Epidermal melanocyte (primary cell): ENCODE data around the gene PAK3.

ENCODE experiments used
- DNase-seq: peaks from one replicate; pipeline ENCODE4 v3.0.0; 2011; ENCODE audit warnings: low spot score; ENCODE audit not compliant: insufficient read length

Gene PAK3

GRCh38 chrX:111131572-111131971 is 35.6 kb downstream of the PAK3 start:
- no peak for DNase-seq

GRCh38 chrX:111133389-111133788 is 37.4 kb downstream of the PAK3 start:
- no peak for DNase-seq

GRCh38 chrX:111145878-111146277 is 49.9 kb downstream of the PAK3 start:
- no peak for DNase-seq

- DNase-seq: no peak
Measured at GRCh38 chrX:111151764-111152163, 55.8 kb downstream of the PAK3 start.

- no peak for DNase-seq
Measured at GRCh38 chrX:111159232-111159631, 63.2 kb downstream of the PAK3 start.

GRCh38 chrX:111164728-111165127 is 68.7 kb downstream of the PAK3 start:
- DNase-seq: no peak

GRCh38 chrX:111165902-111166301 is 69.9 kb downstream of the PAK3 start:
- DNase-seq: no peak

- DNase-seq: no peak
Measured at GRCh38 chrX:111167334-111167733, 71.3 kb downstream of the PAK3 start.

GRCh38 chrX:111168314-111168713 is 72.3 kb downstream of the PAK3 start:
- no peak for DNase-seq

- no peak for DNase-seq
Measured at GRCh38 chrX:111169141-111169540, 73.2 kb downstream of the PAK3 start.

GRCh38 chrX:111170017-111170416 is 74.0 kb downstream of the PAK3 start:
- no peak for DNase-seq

GRCh38 chrX:111180750-111181240 is 84.8 kb downstream of the PAK3 start:
- no peak for DNase-seq

- no peak for DNase-seq
Measured at GRCh38 chrX:111181951-111182350, 86.0 kb downstream of the PAK3 start.

GRCh38 chrX:111182997-111183396 is 87.0 kb downstream of the PAK3 start:
- no peak for DNase-seq

GRCh38 chrX:111191598-111191997 is 95.6 kb downstream of the PAK3 start:
- DNase-seq: no peak

GRCh38 chrX:111199505-111199904 is 103.5 kb downstream of the PAK3 start:
- no peak for DNase-seq

- no peak for DNase-seq
Measured at GRCh38 chrX:111200327-111200726, 104.3 kb downstream of the PAK3 start.

- no peak for DNase-seq
Measured at GRCh38 chrX:111207851-111208250, 111.9 kb downstream of the PAK3 start.

- no peak for DNase-seq
Measured at GRCh38 chrX:111216293-111216801, 120.4 kb downstream of the PAK3 start.

GRCh38 chrX:111244235-111244750 is 148.3 kb downstream of the PAK3 start:
- DNase-seq: no peak

- DNase-seq: no peak
Measured at GRCh38 chrX:111254896-111255693, 159.1 kb downstream of the PAK3 start.

- no peak for DNase-seq
Measured at GRCh38 chrX:111257733-111258132, 161.7 kb downstream of the PAK3 start.

- DNase-seq: no peak
Measured at GRCh38 chrX:111259559-111259958, 163.6 kb downstream of the PAK3 start.
